Mesothelial cell of epicardium (in vitro differentiated cells): ENCODE results near the gene TAS1R3. TPM values are rescaled to one million over a fixed set of nuclear protein-coding genes. Genes with fewer than 3 reads are reported as not detected.

Experiments
- DNase-seq, 2 experiments: peaks; one replicate each; pipeline ENCODE4 v3.0.0; 2021; ENCODE audit warnings: low spot score in 2 of 2; ENCODE audit not compliant: unreplicated experiment in 2 of 2
- H3K27ac Mint-ChIP-seq: 2 replicates; pipeline ENCODE4 v1.8.0; 2021; ENCODE audit warnings: mixed read lengths
- H3K27me3 Mint-ChIP-seq: 2 replicates; pipeline ENCODE4 v1.8.0; 2021; ENCODE audit warnings: low read depth, mixed read lengths
- H3K36me3 Mint-ChIP-seq: 2 replicates; pipeline ENCODE4 v1.8.0; 2021; ENCODE audit warnings: mixed read lengths
- H3K4me1 Mint-ChIP-seq: 2 replicates; pipeline ENCODE4 v1.8.0; 2021; ENCODE audit warnings: mixed read lengths
- H3K4me3 Mint-ChIP-seq: 2 replicates; pipeline ENCODE4 v1.8.0; 2021; ENCODE audit warnings: mild to moderate bottlenecking, moderate library complexity, mixed read lengths
- H3K9me3 Mint-ChIP-seq: 2 replicates; pipeline ENCODE4 v1.8.0; 2021; ENCODE audit warnings: mixed read lengths
- total RNA-seq: library from RNA; stranded (reverse); gene quantifications from 3 replicates; pipeline ENCODE4 v1.2.1, GENCODE V29; 2021
- TF ChIP-seq, protein P1 (sequence below): fragments of 200-600 bp; sonication (generic); IDR thresholded peaks from one replicate; pipeline ENCODE4 v1.5.0; 2021; ENCODE audit warnings: antibody characterized with exemption; ENCODE audit not compliant: unreplicated experiment

Gene TAS1R3
- total RNA-seq, 1 donor from 2014 or later, result 0.98 TPM

DNA sequence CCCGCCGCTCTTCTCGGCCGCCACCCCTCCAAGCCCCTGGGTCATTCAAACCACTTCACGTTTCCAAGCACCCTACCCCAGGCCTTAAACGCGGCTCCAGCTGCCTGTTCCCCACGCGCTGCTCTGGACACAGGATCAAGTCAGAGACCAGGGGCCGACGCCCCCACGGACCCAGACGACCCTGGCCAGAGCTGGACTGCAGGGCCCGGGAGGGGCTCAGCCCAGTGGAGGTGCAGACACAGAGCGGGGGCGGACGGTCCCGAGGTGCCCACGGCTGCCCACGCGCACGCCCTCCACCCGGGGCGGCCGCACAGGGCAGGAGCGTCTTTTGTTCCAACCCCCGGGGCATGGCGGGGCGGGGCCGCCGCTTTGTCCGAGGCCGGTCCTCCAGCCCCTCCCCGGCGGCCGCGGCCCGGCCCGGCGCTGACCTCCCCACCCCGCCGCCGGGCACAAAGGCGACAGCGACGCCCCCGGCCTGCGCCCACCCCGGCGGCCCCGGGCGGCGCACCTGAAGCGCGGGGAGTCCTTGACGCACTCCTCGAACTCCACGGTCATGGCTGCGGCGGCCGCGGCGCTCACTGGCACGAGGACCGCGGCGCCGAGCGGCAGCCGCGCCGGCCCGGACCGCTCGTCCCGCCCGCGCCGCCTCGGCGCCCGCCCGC is 23.7 kb upstream of the TAS1R3 start:
- peak overlapping the region; percentile 93 for H3K27ac Mint-ChIP-seq
- no peaks in the 10 kb centered on the region for H3K36me3 Mint-ChIP-seq
- H3K27me3 Mint-ChIP-seq, result no peaks in the 10 kb centered on the region
- TF ChIP-seq, protein P1, sequence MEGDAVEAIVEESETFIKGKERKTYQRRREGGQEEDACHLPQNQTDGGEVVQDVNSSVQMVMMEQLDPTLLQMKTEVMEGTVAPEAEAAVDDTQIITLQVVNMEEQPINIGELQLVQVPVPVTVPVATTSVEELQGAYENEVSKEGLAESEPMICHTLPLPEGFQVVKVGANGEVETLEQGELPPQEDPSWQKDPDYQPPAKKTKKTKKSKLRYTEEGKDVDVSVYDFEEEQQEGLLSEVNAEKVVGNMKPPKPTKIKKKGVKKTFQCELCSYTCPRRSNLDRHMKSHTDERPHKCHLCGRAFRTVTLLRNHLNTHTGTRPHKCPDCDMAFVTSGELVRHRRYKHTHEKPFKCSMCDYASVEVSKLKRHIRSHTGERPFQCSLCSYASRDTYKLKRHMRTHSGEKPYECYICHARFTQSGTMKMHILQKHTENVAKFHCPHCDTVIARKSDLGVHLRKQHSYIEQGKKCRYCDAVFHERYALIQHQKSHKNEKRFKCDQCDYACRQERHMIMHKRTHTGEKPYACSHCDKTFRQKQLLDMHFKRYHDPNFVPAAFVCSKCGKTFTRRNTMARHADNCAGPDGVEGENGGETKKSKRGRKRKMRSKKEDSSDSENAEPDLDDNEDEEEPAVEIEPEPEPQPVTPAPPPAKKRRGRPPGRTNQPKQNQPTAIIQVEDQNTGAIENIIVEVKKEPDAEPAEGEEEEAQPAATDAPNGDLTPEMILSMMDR, result no peak
- H3K4me3 Mint-ChIP-seq, result peak overlapping the region; percentile 80
- H3K4me1 Mint-ChIP-seq, result peaks cover 26% of the 10 kb centered on the region
- no peaks in the 10 kb centered on the region for H3K9me3 Mint-ChIP-seq
- DNase-seq, result no peak

DNA sequence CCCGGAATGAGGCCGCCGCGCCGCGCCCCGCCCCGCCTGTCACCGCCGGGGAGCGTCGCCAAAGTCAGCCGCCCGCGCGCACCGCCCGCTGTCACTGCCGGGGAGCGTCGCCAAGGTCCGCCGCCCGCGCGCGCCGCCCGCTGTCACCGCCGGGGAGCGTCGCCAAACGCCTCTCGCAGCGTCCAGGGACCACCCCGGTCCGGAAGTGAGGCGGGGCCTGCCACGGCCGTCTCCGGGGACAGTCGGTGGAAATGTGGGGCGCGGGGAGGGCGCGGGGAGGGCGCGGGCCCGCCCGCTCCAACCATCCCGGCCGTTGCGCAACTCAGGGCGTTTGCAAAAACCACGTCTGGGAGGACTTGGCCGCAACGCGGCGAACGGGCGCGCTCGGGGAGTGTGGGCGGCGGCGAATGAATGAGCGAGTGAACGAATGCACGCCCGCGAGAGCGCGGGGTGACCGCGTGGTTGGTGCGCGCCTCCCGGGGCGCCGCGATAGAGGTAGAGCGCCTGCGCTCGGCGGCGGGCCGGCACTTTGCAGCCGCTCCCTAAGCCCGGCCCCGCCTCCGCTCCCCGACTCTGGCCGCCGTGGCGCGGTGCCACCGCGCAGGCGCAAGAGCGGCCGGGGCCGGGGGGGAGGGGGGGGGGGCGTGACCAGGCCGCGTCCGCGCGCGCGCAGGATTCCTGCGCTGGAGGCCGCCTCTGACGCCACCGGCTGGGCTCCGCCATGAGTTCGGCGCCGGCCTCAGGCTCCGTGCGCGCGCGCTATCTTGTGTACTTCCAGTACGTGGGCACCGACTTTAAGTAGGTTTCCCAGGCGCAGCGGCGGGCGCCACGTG is 22.9 kb upstream of the TAS1R3 start, which contains the start of the genes ACAP3 and PUSL1:
ACAP3 (minus strand) TSS at position 8 of the 833 bp plus-strand sequence. CDS start 115 bp downstream, outside the sequence.
PUSL1 (plus strand) TSS at position 675 of the 833 bp plus-strand sequence; CDS start at position 722, 47 bp downstream.
- H3K9me3 Mint-ChIP-seq, result no peaks in the 10 kb centered on the region

DNA sequence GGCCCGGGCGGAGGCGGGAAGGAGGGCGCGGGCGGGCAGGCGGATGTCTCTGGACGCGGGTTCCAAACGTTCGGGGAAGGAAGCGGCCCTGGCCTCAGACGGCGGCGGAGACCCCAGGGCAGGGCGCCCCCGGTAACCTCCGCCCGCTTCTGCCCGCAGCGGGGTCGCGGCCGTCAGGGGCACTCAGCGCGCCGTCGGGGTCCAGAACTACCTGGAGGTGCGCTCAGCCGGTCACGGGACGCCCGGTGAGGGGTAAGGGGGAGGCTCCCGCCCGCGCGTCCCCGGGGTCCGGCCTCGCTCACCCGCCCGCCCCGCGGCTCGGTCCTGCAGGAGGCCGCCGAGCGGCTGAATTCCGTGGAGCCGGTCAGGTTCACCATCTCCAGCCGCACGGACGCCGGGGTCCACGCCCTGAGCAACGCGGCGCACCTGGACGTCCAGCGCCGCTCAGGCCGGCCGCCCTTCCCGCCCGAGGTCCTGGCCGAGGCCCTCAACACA is 22.3 kb upstream of the TAS1R3 start:
- peak in 1 of 2 experiments; percentile 62 for DNase-seq
- H3K36me3 Mint-ChIP-seq, result peaks cover 2% of the 10 kb centered on the region
- H3K4me1 Mint-ChIP-seq, result peaks cover 26% of the 10 kb centered on the region
- TF ChIP-seq, protein P1, result no peak
- H3K27me3 Mint-ChIP-seq, result no peaks in the 10 kb centered on the region
- H3K27ac Mint-ChIP-seq, result no peak overlapping the region
- peak overlapping the region; percentile 72 for H3K4me3 Mint-ChIP-seq
- no peaks in the 10 kb centered on the region for H3K9me3 Mint-ChIP-seq

More for the DNA sequence above, 22.9 kb upstream of the TAS1R3 start, which contains the start of the genes ACAP3 and PUSL1:
- peak; percentile 86 for DNase-seq
- H3K4me3 Mint-ChIP-seq, result peak within 1 kb of the TSS; percentile 80
- TF ChIP-seq, protein P1, result no peak
- H3K4me1 Mint-ChIP-seq, result peaks cover 26% of the 10 kb centered on the region
- H3K36me3 Mint-ChIP-seq, result no peaks in the 10 kb centered on the region
- no peaks in the 10 kb centered on the region for H3K27me3 Mint-ChIP-seq
- H3K27ac Mint-ChIP-seq, result peak within 1 kb of the TSS; percentile 93

DNA sequence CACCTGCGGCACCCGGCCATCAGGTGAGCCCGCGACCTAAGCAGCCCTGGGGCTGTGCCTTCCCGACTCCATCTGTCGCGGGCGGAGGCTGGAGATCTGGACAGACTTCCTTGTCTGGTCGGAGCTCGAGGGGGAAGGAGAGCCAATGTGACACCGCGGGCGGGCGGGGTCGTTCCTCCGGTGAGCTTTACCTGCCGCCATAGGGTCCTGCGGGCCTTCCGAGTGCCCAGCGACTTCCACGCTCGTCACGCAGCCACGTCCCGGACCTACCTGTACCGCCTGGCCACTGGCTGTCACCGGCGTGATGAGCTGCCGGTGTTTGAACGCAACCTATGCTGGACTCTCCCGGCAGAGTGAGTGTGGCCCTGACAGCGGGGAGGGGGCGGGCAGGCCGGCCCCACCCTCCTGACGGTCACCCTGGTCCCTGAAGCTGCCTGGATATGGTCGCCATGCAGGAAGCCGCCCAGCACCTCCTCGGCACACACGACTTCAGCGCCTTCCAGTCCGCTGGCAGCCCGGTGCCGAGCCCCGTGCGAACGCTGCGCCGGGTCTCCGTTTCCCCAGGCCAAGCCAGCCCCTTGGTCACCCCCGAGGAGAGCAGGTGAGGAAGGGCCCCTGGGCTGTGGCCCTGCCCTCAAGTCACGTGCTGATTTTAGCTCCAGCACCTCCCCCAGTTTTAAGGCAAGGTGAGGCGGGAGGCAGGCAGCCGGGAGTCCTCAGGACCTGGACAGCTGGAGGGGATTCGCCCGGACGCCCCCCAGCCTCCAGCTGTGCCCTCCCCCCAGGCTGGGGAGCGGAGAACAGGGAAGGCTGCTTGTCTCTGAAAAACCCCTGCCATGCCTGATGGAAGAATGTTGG is 21.6 kb upstream of the TAS1R3 start:
- TF ChIP-seq, protein P1, result no peak
- no peak overlapping the region for H3K27ac Mint-ChIP-seq
- no peaks in the 10 kb centered on the region for H3K27me3 Mint-ChIP-seq

DNA sequence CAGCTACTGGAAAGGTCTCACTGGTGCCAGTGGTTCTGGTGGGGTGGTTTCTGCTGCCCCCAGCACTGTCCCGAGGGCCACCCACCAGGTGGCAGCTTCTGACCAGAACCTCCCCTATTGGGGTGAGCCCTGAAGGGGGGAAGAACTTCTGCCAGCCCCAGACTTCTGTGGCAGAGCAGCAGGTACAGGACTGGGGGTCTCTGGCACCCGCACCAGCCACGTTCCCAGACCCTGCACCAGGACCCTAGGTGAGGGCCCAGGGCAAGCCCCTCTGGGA is 21.0 kb upstream of the TAS1R3 start:
- peaks cover 2% of the 10 kb centered on the region for H3K36me3 Mint-ChIP-seq
- H3K9me3 Mint-ChIP-seq, result no peaks in the 10 kb centered on the region
- DNase-seq, result no peak
- H3K27me3 Mint-ChIP-seq, result no peaks in the 10 kb centered on the region
- TF ChIP-seq, protein P1, result no peak
- H3K4me3 Mint-ChIP-seq, result peak overlapping the region; percentile 68
- no peak overlapping the region for H3K27ac Mint-ChIP-seq
- H3K4me1 Mint-ChIP-seq, result peaks cover 22% of the 10 kb centered on the region

More for the DNA sequence above, 21.6 kb upstream of the TAS1R3 start:
- Mint-ChIP-seq H3K9me3 (no peaks in the 10 kb centered on the region), H3K36me3 (peaks cover 2% of the 10 kb centered on the region), H3K4me1 (peaks cover 24% of the 10 kb centered on the region), H3K4me3 (peak overlapping the region; percentile 68)
- no peak for DNase-seq
